Fibroblast of skin of right quadriceps (primary cell): Measurements from ENCODE around the gene CFL2.
A peak's percentile ranks its signal among the peaks of the same experiment; 100 is the strongest.

Source experiments
- DNase-seq: peaks from one replicate; pipeline ENCODE4 v3.0.0-alpha.2; 2013

CFL2 gene

DNA sequence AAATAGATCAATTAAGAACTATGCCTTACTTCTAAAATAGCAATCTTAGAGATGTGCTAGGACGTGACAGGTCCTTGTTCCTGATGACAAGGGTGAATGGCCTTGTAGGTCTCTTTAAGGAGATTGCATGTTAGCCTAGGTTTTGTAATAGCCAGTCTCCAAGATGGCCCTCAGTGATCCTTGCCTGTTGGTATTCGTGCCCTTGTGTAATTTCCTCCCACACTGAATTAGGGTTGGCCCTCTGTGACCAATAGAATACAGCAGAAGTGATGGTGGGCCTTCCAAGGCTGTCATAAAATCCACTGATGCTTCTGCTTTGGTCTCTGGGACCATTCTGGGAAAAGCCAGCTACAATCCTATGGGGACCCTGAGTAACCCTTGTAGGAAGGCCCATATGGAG, 46.3 kb downstream of the CFL2 start:
- DNase-seq, result no peak

DNA sequence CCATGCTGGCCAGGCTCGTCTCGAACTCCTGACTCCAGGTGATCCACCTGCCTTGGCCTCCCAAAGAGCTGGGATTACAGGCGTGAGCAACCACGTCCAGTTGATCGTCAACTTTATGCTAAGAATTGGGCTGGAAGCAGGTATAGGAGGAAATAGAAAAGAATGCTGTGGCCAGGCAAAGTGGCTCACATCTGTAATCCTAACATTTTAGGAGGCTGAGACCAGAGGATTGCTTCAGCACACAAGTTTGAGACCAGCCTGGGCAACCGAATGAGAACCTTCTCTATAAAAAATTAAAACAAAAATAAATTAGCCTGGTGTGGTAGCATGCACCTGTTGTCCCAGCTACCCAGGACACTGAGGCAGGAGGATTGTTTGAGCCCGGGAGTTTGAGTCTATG, 47.4 kb downstream of the CFL2 start:
- DNase-seq, result no peak

DNA sequence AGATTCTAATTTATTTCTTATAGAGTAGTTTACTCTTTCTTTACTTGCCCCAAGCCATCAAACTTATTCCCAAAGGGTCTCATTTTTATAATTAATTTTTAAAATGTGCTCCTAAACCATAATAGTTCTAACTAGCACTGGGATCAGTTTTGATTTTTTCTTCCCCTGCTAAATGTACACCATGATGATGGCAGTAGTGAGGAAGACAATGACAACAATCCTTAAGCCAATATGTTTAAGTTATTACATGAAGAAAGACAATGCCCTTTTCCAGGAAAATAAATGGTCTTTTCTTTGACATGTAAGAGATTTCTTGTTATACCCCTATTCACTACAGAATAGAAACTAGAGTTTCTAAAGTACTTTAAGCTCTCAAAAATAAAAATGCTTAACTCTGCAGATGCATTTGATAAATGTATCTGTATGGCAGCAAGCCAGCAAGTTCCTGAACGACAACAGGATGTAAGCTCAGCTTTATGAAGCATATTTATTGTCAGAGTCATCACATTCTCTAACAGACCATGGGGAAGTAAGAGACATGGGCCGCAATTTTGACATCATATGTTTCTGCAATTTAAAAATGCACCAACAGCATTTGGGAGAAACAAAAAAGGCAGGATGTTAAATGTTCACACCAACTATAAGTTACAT, 48.5 kb downstream of the CFL2 start:
- peak; percentile 97 for DNase-seq

DNA sequence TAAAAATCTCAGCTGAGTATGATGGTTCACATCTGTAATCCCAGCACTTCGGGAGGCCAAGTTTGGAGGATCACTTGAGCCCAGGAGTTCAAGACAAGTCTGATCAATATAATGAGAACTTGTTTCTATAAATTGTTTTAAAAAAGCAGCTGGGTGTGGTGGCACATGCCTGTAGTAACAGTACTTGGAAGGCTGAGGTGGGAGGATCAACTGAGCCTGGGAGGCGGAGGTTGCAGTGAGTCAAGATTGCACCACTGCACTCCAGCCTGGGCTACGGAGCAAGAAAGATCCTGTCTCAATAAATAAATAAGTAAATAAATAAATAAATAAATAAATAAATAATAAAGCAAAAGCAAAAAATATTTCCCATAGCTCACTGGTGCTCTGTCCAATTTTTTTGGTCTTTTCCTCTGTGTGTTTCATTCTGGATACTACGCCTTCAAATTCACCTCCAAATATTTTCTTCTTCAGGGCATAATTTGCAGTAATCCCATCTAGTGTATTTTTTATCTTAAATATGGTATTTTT, 51.8 kb downstream of the CFL2 start:
- DNase-seq, result no peak

DNA sequence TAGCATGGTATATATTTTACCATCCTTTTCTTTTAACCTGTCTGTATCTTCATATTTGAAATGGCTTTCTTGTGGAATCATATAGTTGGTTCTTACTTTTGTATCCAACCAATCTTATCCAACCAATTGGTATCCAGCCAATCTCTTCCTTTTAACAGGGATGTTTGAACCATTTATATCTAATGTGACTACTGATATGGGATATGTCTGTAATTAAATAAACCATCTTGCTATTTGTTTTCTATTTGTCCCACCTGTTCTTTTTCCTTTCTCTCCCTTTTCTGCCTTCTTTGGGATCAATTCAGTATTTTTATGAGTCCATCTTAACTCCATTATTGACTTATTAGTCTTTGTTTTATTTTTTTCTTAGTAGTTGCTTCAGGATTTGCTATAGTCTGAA, 53.6 kb downstream of the CFL2 start:
- no peak for DNase-seq
